ENCODE measurements around the gene NRG2. TPM values are rescaled to one million over a fixed set of nuclear protein-coding genes. Genes with fewer than 3 reads are reported as not detected.

Gene NRG2
- total and polyA plus RNA-seq, 2 of the 8 experiments (the other 6 are each of a cell fraction or from before 2014, with no cell fraction given) = 0.27 to 0.54 TPM

GRCh38 chr5:139872851-139873794 lies 170.0 kb downstream of the NRG2 start:
- CTCF ChIA-PET (ENCODE audit: partially characterized antibody) = interaction anchor here (0.6 to 5.1 kb wide), 30 partner anchors 9 to 1279 kb away, joined by 3 to 135 read pairs (median 7); no protein-coding TSS in a partner anchor
- Histone ChIP-seq H3K9ac (replicated peaks in 1 of 4; ENCODE audit: extremely low read depth in 1 of 4, low read depth in 3 of 4, low read length in 3 of 4) (no peak overlapping the region; a peak in 1 of 7 replicates), H3K27me3 (replicated peaks in 1 of 4; ENCODE audit: control insufficient read depth in 3 of 4, extremely low read depth in 1 of 4, insufficient read depth in 3 of 4, low read length in 3 of 4) (peaks cover 0 to 2% (median 0%) of the 10 kb centered on the region in 4 experiments; a peak in 2 of 7 replicates), H3K79me2 (ENCODE audit: control insufficient read depth in 1 of 2, insufficient read depth in 2 of 2, low read length in 2 of 2) (no peaks in the 10 kb centered on the region), H3K4me1 (replicated peaks in 1 of 4; ENCODE audit: control insufficient read depth in 3 of 4, insufficient read depth in 4 of 4, low read length in 3 of 4) (peaks cover 0 to 9% (median 5%) of the 10 kb centered on the region in 4 experiments; a peak in 6 of 7 replicates), H4K20me1 (replicated peaks in 1 of 2; ENCODE audit: control insufficient read depth in 1 of 2, insufficient read depth in 2 of 2, low read length in 2 of 2) (no peaks in the 10 kb centered on the region), H3K14ac (ENCODE audit: insufficient read length) (no peak overlapping the region), H3K9me3 (ENCODE audit: insufficient read depth in 2 of 2, low read depth in 1 of 2, low read length in 1 of 2) (no peaks in the 10 kb centered on the region), H2BK5ac (ENCODE audit: low read depth, low read length) (no peak overlapping the region), H3K4ac (replicated peaks; ENCODE audit: insufficient read length, low read depth, low read length) (no peak overlapping the region), H3K4me2 (ENCODE audit: insufficient read depth in 1 of 2, low read depth in 2 of 2, low read length in 2 of 2) (peak overlapping the region in 1 of 2 experiments; percentile 34; a peak in 3 of 4 replicates), H3K23ac (ENCODE audit: insufficient read length) (no peak overlapping the region), H2AFZ (ENCODE audit: low read length) (0 out of 2 replicates have a peak overlapping the region, but pooled peaks have one; percentile 55), H3K27ac (ENCODE audit: low read depth, low read length) (no peak overlapping the region), H2AK5ac (ENCODE audit: low read depth, low read length) (no peak overlapping the region), H2BK15ac (ENCODE audit: low read length) (no peak overlapping the region), H3K23me2 (ENCODE audit: low read depth, low read length) (0 out of 2 replicates have a peak, but pooled peaks cover 1% of the 10 kb centered on the region), H3K56ac (replicated peaks; ENCODE audit: insufficient read length, low read depth, low read length) (no peak overlapping the region), H3K36me3 (ENCODE audit: control insufficient read depth in 2 of 4, insufficient read depth in 4 of 4, low read length in 3 of 4) (no peaks in the 10 kb centered on the region), H3K4me3 (ENCODE audit: extremely low read depth in 1 of 4, insufficient read depth in 2 of 4, low read depth in 3 of 4, low read length in 4 of 4) (no peak overlapping the region), H2BK12ac (ENCODE audit: low read depth, low read length) (peak overlapping the region; percentile 60; the same call in 1 of the 2 replicates), H2BK20ac (ENCODE audit: low read length) (no peak overlapping the region), H4K5ac (ENCODE audit: insufficient read length, low read depth, low read length) (no peak overlapping the region), H4K91ac (replicated peaks; ENCODE audit: insufficient read length, low read length) (no peak overlapping the region), H2BK120ac (replicated peaks; ENCODE audit: low read depth, low read length) (no peak overlapping the region), H4K8ac (ENCODE audit: extremely low read depth, insufficient read depth, low read length) (peak overlapping the region; percentile 1; the same call in 1 of the 2 replicates), H3K18ac (ENCODE audit: extremely low read depth, low read length) (no peak overlapping the region), H3K79me1 (ENCODE audit: low read depth, low read length) (no peaks in the 10 kb centered on the region)
- TF ChIP-seq SP1 (IDR thresholded peaks at IDR 0.05; ENCODE audit: low read depth, low read length) (no peak), BACH1 (IDR thresholded peaks at IDR 0.05; ENCODE audit: low read length) (no peak), POLR2A (IDR thresholded peaks at IDR 0.05; ENCODE audit: control extremely low read depth in 1 of 2, low read depth in 2 of 2, low read length in 2 of 2) (no peak), CEBPB (IDR thresholded peaks at IDR 0.05; ENCODE audit: low read depth, low read length) (peak; percentile 80; the same call in 1 of the 2 replicates)
- WGBS, 2 experiments (ENCODE audit: extremely low coverage in 1 of 2, insufficient coverage in 1 of 2, insufficient read length in 1 of 2, insufficient replicate concordance in 2 of 2, low coverage in 1 of 2, low lambda C conversion rate in 2 of 2, missing lambda C conversion rate in 1 of 2) = 71% methylated on average over 16 of the region's 16 CpGs; no CpG with 5 or more reads in 1 of the 2 experiments
- POLR2A ChIA-PET (ENCODE audit: partially characterized antibody) = no interaction called here
- DNase-seq (ENCODE audit: low read depth in 1 of 2, low spot score in 2 of 2) (no peak), FAIRE-seq (peak; percentile 42)

Measured in H1 (cell line).